Activated naive CD4-positive, alpha-beta T cell treated with anti-CD3 and anti-CD28 coated beads, Interleukin-2, amount 50 U/mL, for 72 hours (primary cell): ENCODE measurements around the gene ZNF14. TPM values are rescaled to one million over a fixed set of nuclear protein-coding genes. Genes with fewer than 3 reads are reported as not detected.
A peak's percentile ranks its signal among the peaks of the same experiment; 100 is the strongest.
"Not testable (repeated sequence)": the region's sequence is repeated elsewhere in the genome, so short reads cannot be mapped to it uniquely, and the experiment has no call there.

ENCODE experiments used
- ATAC-seq, 2 donors: fragments of 150-1000 bp; cut with Tn5 transposase; 2 replicates each; pipeline ENCODE4 v1.10.0; 2021; ENCODE audit warnings: mild to moderate bottlenecking in 2 of 2, moderate library complexity in 2 of 2
- DNase-seq, 2 donors: peaks; one replicate each; pipeline ENCODE4 v3.0.0; 2021 to 2022; ENCODE audit warnings: low spot score in 2 of 2
- H3K27ac Mint-ChIP-seq, 2 donors: one replicate each; pipeline ENCODE4 v1.8.0; 2022; ENCODE audit warnings: mild to moderate bottlenecking in 2 of 2, mixed read lengths in 2 of 2
- H3K36me3 Mint-ChIP-seq, 2 donors: one replicate each; pipeline ENCODE4 v1.8.0; 2022; ENCODE audit warnings: mixed read lengths in 2 of 2
- H3K9me3 Mint-ChIP-seq, 2 donors: one replicate each; pipeline ENCODE4 v1.8.0; 2022; ENCODE audit warnings: mixed read lengths in 2 of 2
- total RNA-seq, 2 donors: library from RNA; stranded (reverse); gene quantifications; one replicate each; pipeline ENCODE4 v1.2.3, GENCODE V29; 2022

Gene ZNF14
- total RNA-seq, 2 donors from 2014 or later: 7.3 to 11.6 TPM

DNA sequence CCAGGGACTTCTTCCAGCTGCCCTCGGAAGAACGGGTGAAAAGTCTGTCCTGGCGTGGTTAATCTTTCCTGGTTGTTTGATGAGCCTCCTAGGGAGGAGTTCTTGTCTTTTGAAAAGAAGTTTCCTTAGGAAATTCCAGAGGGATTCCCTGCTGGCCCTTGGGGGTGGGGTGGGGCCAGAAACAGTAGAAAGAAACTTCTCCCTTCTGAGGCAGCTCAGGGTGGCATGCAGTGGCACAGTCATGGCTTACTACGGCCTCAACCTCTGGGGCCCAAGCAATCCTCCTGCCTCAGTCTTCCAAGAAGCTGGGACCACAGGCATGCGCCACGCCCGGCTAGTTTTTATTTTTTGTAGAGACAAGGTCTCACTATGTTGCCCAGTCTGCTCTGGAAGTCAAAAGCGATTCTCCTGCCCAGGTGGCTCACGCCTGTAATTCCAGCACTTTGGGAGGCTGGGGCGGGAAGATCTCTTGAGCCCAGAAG is 62.8 kb downstream of the ZNF14 start:
- no peak for DNase-seq
- ATAC-seq: no peak
- H3K36me3 Mint-ChIP-seq: peaks cover 41 to 70% of the 10 kb centered on the region in 2 donors
- peak overlapping the region; percentile 89 to 99 for H3K27ac Mint-ChIP-seq
- peaks cover 3 to 7% of the 10 kb centered on the region in 2 donors for H3K9me3 Mint-ChIP-seq

DNA sequence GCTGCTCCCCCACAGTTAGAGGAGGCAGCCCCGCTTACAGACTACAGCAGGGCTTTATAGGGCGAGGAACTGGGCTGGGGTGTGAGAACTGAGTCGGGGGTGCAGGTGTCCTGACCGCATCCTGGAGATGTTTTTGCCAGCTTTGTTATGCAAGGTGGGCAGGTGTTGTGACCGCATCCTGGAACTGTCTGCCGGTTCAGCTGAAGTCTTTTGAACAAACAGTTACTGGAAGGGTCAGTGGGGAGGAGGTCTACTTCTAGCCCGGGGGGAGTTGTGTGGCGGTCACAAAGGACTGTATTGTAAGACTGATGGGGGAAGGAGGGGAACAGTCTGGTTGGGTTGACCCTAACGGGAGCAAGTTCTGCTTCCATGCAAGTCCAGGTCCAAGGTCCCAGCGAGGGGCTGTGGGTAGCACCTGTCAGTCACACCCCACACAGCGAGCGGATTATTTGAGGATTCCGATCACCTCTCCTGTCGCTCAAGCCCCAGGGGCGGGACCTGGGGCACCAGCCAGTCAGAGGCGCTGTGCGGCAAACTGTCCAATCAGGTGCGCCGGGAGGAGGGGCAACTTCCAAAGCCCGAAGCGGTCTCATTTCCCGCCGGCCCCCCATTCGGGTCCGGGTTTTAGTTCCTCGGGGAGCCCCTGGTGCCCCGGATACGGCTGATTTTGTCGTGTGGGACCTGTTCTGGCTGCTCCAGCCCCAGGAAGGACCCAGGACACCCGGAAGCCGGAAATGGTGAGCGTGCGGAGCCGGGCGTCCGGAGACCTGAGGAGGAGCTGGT is 64.5 kb downstream of the ZNF14 start, which contains the start of gene ZNF101:
TSS of gene ZNF101 (plus strand) at position 610 of the 783 bp plus-strand sequence. CDS start at position 735, 125 bp downstream.
- H3K27ac Mint-ChIP-seq: peak within 1 kb of the TSS; percentile 89 to 99
- no peaks in the 10 kb centered on the region for H3K9me3 Mint-ChIP-seq
- DNase-seq: peak; percentile 96 to 97
- peak; percentile 80 to 84 for ATAC-seq
- peaks cover 32 to 56% of the 10 kb centered on the region in 2 donors for H3K36me3 Mint-ChIP-seq

DNA sequence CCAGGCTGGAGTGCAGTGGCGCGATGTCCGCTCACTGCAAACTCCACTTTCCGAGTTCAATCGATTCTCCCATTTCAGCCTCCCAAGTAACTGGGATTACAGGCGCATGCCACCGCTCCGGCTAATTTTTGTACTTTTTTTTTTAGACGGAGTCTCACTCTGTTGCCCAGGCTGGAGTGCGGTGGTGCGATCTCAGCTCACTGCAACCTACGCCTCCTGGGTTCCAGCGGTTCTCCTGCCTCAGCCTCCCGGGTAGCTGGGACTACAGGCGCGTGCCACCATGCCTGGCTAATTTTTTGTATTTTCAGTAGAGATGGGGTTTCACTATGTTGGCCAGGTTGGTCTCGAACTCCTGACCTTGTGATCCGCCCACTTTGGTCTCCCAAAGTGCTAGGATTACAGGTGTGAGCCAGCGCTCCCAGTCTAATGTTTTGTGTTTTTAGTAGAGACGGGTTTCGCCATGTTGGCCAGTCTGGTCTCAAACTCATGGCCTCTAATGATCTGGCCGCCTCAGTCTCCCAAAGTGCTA is 67.4 kb downstream of the ZNF14 start:
- DNase-seq: peak in 1 of 2 donors; percentile 55
- peak overlapping the region in 1 of 2 donors; percentile 72 for H3K27ac Mint-ChIP-seq
- not testable (repeated sequence) for ATAC-seq, H3K9me3 Mint-ChIP-seq
- peaks cover 29 to 49% of the 10 kb centered on the region in 2 donors for H3K36me3 Mint-ChIP-seq

DNA sequence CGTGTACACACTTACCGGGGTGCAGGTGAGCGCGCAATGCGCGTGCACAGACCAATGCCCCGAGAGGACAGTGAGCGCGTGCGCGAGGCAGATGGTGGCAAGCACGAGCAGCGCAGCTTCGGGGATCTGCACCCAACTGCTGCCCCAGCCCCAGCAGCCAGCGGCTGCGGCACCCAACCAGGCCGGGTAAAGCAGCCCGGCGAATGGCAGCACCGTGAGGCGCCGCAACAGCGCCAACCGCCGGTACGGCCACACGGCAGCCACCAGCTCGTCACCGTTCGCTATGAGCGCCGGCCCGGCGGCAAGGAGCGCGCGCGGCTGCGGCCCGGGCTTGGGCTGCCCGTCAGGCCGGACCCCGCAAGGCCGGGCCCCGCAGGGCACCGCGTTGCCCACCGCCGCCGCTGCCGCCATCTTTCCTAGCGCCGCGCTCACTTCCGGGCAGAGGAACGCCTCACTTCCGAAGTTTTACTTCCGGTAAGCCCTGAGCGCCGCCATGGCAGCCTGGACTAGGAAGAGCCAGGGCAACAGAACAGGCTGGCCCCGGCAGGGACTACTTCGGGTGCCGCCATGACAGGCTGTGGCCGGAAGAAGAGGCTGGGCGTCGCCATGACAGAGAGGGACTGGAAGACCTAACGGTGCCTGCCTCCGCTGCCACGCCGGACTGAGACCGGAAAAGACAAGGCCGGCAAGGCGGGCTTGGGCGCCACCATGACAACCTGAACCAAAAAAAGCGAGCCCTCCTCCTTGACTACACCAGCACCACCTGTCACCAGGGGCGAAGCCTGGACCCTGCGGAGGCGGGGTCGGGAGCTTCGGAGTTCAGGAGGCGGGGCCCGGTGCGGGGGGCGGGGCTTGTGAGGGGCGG is 69.4 kb downstream of the ZNF14 start, which contains the start of gene ATP13A1:
TSS of gene ATP13A1 (minus strand) at position 421 of the 865 bp plus-strand sequence. CDS start at position 411, 10 bp downstream.
- H3K27ac Mint-ChIP-seq: peak within 1 kb of the TSS; percentile 93 to 94
- H3K36me3 Mint-ChIP-seq: peaks cover 19 to 44% of the 10 kb centered on the region in 2 donors
- H3K9me3 Mint-ChIP-seq: no peaks in the 10 kb centered on the region
- ATAC-seq (peak; percentile 75 to 78), DNase-seq (peak; percentile 89 to 97)

DNA sequence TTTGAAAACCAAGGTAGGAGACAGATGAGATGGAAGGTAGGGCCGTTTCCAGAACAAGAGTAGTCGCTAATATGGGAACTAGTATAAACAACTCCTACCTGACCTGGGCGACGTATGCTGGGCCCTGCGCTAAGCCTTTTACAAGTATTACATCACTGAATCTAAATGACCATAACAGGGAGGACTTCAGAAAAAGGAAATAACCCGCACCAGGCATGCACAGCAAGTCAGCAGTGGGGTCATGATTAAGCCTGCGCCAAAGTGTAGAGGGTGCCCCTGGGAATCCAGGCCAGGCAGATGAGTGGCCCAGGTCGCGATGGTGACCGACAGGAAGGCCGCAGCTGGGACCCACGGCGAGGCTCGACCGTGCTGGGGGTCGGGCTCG is 70.0 kb downstream of the ZNF14 start:
- no peak for DNase-seq
- no peak for ATAC-seq
- peak overlapping the region; percentile 90 to 93 for H3K27ac Mint-ChIP-seq
- peaks cover 23 to 41% of the 10 kb centered on the region in 2 donors for H3K36me3 Mint-ChIP-seq
- H3K9me3 Mint-ChIP-seq: no peaks in the 10 kb centered on the region

DNA sequence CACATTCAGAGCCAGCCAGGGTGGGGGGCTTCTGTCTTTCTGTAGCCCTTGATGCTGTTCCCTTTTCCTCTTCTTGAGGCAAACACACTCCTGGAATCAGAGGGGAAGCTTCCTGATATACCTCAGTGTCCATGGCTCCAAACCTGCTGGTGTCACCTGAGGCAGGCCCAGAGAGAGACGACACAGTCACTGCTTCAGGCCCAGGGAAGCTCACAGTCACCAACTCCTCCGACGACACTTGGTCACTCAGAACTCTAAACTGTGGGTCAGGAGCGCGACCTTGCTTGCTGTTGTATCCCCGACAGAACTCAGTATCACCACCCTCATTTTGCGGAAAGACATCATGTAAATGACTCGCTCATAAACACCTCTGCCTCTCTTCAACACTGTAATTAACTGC is 70.6 kb downstream of the ZNF14 start:
- DNase-seq (peak in 1 of 2 donors; percentile 52), ATAC-seq (no peak)
- H3K27ac Mint-ChIP-seq: peak overlapping the region; percentile 90 to 93
- peaks cover 26 to 36% of the 10 kb centered on the region in 2 donors for H3K36me3 Mint-ChIP-seq
- no peaks in the 10 kb centered on the region for H3K9me3 Mint-ChIP-seq

DNA sequence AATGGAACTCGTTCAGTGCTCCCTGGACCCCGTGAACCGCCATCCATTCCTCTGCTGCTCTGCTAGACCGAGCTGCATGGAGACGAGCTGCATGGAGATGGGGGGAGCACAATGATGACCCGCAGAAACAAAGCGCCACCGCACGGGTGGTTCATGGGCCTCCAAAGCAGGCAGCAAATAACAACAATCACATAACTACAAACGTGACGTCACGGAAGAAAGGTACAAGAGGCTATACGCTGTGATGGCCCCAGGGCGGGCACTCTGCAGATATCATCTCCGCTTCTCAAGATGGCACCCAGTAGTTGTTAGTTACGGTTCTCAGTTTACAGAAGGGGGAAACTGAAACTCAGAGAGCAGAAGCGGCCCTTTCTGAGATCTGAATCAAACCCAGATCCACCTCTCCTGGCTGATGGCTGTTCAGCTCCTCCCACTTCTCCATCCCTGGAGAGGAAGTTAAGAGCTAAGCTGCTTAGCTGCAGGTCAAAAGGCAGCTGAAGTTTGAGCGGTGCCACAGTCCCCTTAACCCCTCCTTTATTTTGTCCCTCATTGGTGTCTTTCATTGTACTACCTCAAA is 71.1 kb downstream of the ZNF14 start:
- DNase-seq (peak; percentile 49 to 55), ATAC-seq (peak in 1 of 2 donors; percentile 39)
- Mint-ChIP-seq H3K27ac (peak overlapping the region; percentile 92 to 93), H3K9me3 (no peaks in the 10 kb centered on the region), H3K36me3 (peaks cover 30% of the 10 kb centered on the region in 2 donors)

DNA sequence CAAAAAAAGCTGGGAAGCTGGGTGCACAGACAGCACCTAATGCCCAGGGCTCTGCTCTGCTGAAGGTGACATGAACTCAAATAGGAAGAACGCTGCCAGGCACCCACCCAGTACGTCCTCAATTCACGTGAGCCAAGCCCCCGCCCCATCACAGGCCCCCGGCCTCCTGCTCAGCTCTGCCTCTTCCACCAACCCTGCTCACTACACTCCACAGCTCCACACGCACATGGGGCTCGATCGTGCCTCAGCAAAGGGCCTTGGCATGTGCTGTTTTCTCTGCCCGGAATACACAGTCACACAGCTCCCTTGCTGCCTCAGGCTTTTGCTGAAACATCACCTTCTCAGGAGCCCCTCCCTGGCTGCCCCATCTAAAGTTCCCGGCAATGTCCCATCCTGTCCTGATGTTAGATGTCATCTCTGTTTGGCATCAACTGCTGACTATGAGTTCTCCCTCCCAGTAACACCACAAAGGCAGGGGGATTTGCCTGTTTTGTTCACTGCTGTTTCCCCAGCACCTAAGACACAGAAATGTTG is 71.7 kb downstream of the ZNF14 start:
- peak overlapping the region; percentile 92 to 93 for H3K27ac Mint-ChIP-seq
- ATAC-seq (no peak), DNase-seq (no peak)
- H3K36me3 Mint-ChIP-seq: peaks cover 29 to 32% of the 10 kb centered on the region in 2 donors
- H3K9me3 Mint-ChIP-seq: no peaks in the 10 kb centered on the region

Other genes with a start within 250 kb of the ZNF14 start
- gene TSSK6, start 217.6 kb downstream of the ZNF14 start, total RNA-seq: 1 to 10 TPM; 3.8 to 5.5 TPM
- 100 to 1,000 TPM; 358 to 407 TPM for gene NDUFA13, start 216.9 kb downstream of the ZNF14 start, total RNA-seq
- gene YJEFN3, start 204.2 kb downstream of the ZNF14 start, total RNA-seq: 10 to 100 TPM in 1 of 2 donors, 1 to 10 TPM in 1; 5.7 to 11.3 TPM
- under 1 TPM; 0.25 to 0.31 TPM for gene CILP2, start 194.8 kb downstream of the ZNF14 start, total RNA-seq
- gene PBX4, start 114.4 kb downstream of the ZNF14 start, total RNA-seq: 10 to 100 TPM; 27.6 to 37.3 TPM
- gene LPAR2, start 104.9 kb downstream of the ZNF14 start, total RNA-seq: 100 to 1,000 TPM in 1 of 2 donors, 10 to 100 TPM in 1; 35.4 to 122 TPM
- gene GMIP, start 89.5 kb downstream of the ZNF14 start, total RNA-seq: 100 to 1,000 TPM in 1 of 2 donors, 10 to 100 TPM in 1; 69.7 to 106 TPM
- gene ATP13A1, start 69.4 kb downstream of the ZNF14 start, total RNA-seq: 10 to 100 TPM; 35.6 to 83.0 TPM
- 10 to 100 TPM; 66.9 to 79.6 TPM for gene ZNF101, start 64.3 kb downstream of the ZNF14 start, total RNA-seq
- 10 to 100 TPM; 31.7 to 36.2 TPM for gene ZNF506, start 88.6 kb upstream of the ZNF14 start, total RNA-seq
- 10 to 100 TPM; 19.9 to 20.7 TPM for gene ZNF253, start 132.8 kb upstream of the ZNF14 start, total RNA-seq
- 10 to 100 TPM; 24.4 to 28.5 TPM for gene ZNF93, start 167.8 kb upstream of the ZNF14 start, total RNA-seq